H1 (cell line): ENCODE data around the gene EHD4. TPM values are rescaled to one million over a fixed set of nuclear protein-coding genes. Genes with fewer than 3 reads are reported as not detected.

ENCODE experiments used
- CTCF ChIA-PET: fragments of 300-600 bp; sonication (Branson Sonifier 250); formaldehyde crosslinking; loops from one replicate; lab custom pipeline; 2021; ENCODE audit not compliant: partially characterized antibody; lab: Charles Lee
- POLR2A ChIA-PET: fragments of 300-600 bp; sonication (Branson Sonifier 250); formaldehyde crosslinking; loops from one replicate; lab custom pipeline; 2021; ENCODE audit warnings: inconsistent platforms; ENCODE audit not compliant: partially characterized antibody; lab: Charles Lee
- DNase-seq, 2 experiments: peaks; one replicate each; pipeline versions ENCODE4 v3.0.0 to v3.0.0-alpha.2; 2010 to 2022; ENCODE audit warnings: low spot score in 2 of 2, low read depth in 1 of 2, mixed read lengths in 1 of 2
- FAIRE-seq: peaks from 2 replicates; lab custom pipeline; 2011; peaks lifted over from hg19 to GRCh38; lab: Jason Lieb, UNC
- H2AFZ ChIP-seq: 2 replicates; pipeline ENCODE4 v1.8.1; 2012; ENCODE audit warnings: low read length, inconsistent platforms
- H2AK5ac ChIP-seq: 2 replicates; pipeline ENCODE4 v1.6.1; 2013; ENCODE audit warnings: low read depth, low read length
- H2BK120ac ChIP-seq: replicated peaks from 2 replicates; pipeline ENCODE3; 2013; ENCODE audit warnings: low read depth, low read length, inconsistent platforms
- H2BK12ac ChIP-seq: 2 replicates; pipeline ENCODE4 v1.6.1; 2013; ENCODE audit warnings: low read depth, low read length
- H2BK15ac ChIP-seq: 2 replicates; pipeline ENCODE4 v1.6.1; 2013; ENCODE audit warnings: low read length
- H2BK20ac ChIP-seq: 2 replicates; pipeline ENCODE4 v1.6.1; 2013; ENCODE audit warnings: low read length
- H2BK5ac ChIP-seq: 2 replicates; pipeline ENCODE4 v1.6.1; 2013; ENCODE audit warnings: low read depth, low read length
- H3K14ac ChIP-seq: 2 replicates; pipeline ENCODE4 v1.6.1; 2013; ENCODE audit warnings: inconsistent platforms; ENCODE audit not compliant: insufficient read length
- H3K18ac ChIP-seq: 2 replicates; pipeline ENCODE4 v1.6.1; 2013; ENCODE audit warnings: low read length; ENCODE audit errors: extremely low read depth
- H3K23ac ChIP-seq: 2 replicates; pipeline ENCODE4 v1.6.1; 2013; ENCODE audit warnings: inconsistent platforms; ENCODE audit not compliant: insufficient read length
- H3K23me2 ChIP-seq: 2 replicates; pipeline ENCODE4 v1.6.1; 2013; ENCODE audit warnings: low read depth, low read length
- H3K27ac ChIP-seq: 2 replicates; pipeline ENCODE4 v1.6.1; 2011; ENCODE audit warnings: low read depth, low read length, inconsistent platforms
- H3K27me3 ChIP-seq, 4 experiments: replicated peaks in 1 of 4; 1 replicate in 1 of 4; 2 replicates in 3 of 4; pipeline versions ENCODE4 v1.6.1 to v1.8.1; 2011 to 2013; ENCODE audit warnings: low read length in 3 of 4, mild to moderate bottlenecking in 3 of 4, inconsistent platforms in 2 of 4, mixed read lengths in 2 of 4, moderate library complexity in 1 of 4; ENCODE audit not compliant: control insufficient read depth in 3 of 4, insufficient read depth in 3 of 4; ENCODE audit errors: extremely low read depth in 1 of 4
- H3K36me3 ChIP-seq, 4 experiments: 2 replicates each; pipeline versions ENCODE4 v1.6.1 to v1.8.1; 2011 to 2013; ENCODE audit warnings: mild to moderate bottlenecking in 4 of 4, low read length in 3 of 4, moderate library complexity in 2 of 4, control low read depth in 1 of 4, inconsistent platforms in 1 of 4; ENCODE audit not compliant: insufficient read depth in 4 of 4, control insufficient read depth in 2 of 4
- H3K4ac ChIP-seq: replicated peaks from 2 replicates; pipeline ENCODE3; 2013; ENCODE audit warnings: low read length, low read depth, mixed read lengths, inconsistent platforms; ENCODE audit not compliant: insufficient read length
- H3K4me1 ChIP-seq, 4 experiments: replicated peaks in 1 of 4; 1 replicate in 1 of 4; 2 replicates in 3 of 4; pipeline versions ENCODE4 v1.6.1 to v1.8.1; 2011 to 2013; ENCODE audit warnings: low read length in 3 of 4, inconsistent platforms in 2 of 4, mixed read lengths in 1 of 4; ENCODE audit not compliant: insufficient read depth in 4 of 4, control insufficient read depth in 3 of 4
- H3K4me2 ChIP-seq, 2 experiments: 2 replicates each; pipeline versions ENCODE4 v1.6.1 to v1.8.1; 2011 to 2013; ENCODE audit warnings: low read depth in 2 of 2, low read length in 2 of 2, control low read depth in 1 of 2, inconsistent platforms in 1 of 2, mild to moderate bottlenecking in 1 of 2; ENCODE audit not compliant: insufficient read depth in 1 of 2
- H3K4me3 ChIP-seq, 4 experiments: fragments of 200-600, 300-600 bp in 1 of 4; sonication (generic), shearing (Covaris generic), sonication (Bioruptor Twin) in 1 of 4; 2 replicates each; pipeline versions ENCODE4 v1.5.1 to v1.8.1; 2011 to 2016; ENCODE audit warnings: low read length in 4 of 4, low read depth in 3 of 4, control low read depth in 2 of 4, inconsistent platforms in 2 of 4, mild to moderate bottlenecking in 2 of 4, mixed read lengths in 1 of 4, moderate library complexity in 1 of 4; ENCODE audit not compliant: insufficient read depth in 2 of 4; ENCODE audit errors: extremely low read depth in 1 of 4
- H3K56ac ChIP-seq: replicated peaks from 2 replicates; pipeline ENCODE3; 2013; ENCODE audit warnings: low read depth, mild to moderate bottlenecking, mixed read lengths, low read length, inconsistent platforms; ENCODE audit not compliant: insufficient read length
- H3K79me1 ChIP-seq: 2 replicates; pipeline ENCODE4 v1.6.1; 2013; ENCODE audit warnings: low read depth, low read length, control low read depth
- H3K79me2 ChIP-seq, 2 experiments: 2 replicates each; pipeline versions ENCODE4 v1.6.1 to v1.8.1; 2012 to 2013; ENCODE audit warnings: low read length in 2 of 2, mild to moderate bottlenecking in 2 of 2, inconsistent platforms in 1 of 2; ENCODE audit not compliant: insufficient read depth in 2 of 2, control insufficient read depth in 1 of 2
- H3K9ac ChIP-seq, 4 experiments: replicated peaks in 1 of 4; 1 replicate in 1 of 4; 2 replicates in 3 of 4; pipeline versions ENCODE4 v1.6.1 to v1.8.1; 2011 to 2013; ENCODE audit warnings: low read depth in 3 of 4, low read length in 3 of 4, control low read depth in 2 of 4, mild to moderate bottlenecking in 2 of 4, moderate library complexity in 2 of 4, inconsistent platforms in 1 of 4; ENCODE audit errors: extremely low read depth in 1 of 4
- H3K9me3 ChIP-seq, 2 experiments: 2 replicates each; pipeline versions ENCODE4 v1.6.1 to v1.8.1; 2012 to 2013; ENCODE audit warnings: mild to moderate bottlenecking in 2 of 2, moderate library complexity in 2 of 2, control low read depth in 1 of 2, inconsistent platforms in 1 of 2, low read depth in 1 of 2, low read length in 1 of 2, mixed read lengths in 1 of 2; ENCODE audit not compliant: insufficient read depth in 2 of 2
- H4K20me1 ChIP-seq, 2 experiments: replicated peaks in 1 of 2; 2 replicates each; pipeline versions ENCODE3 to v1.8.1; 2011 to 2013; ENCODE audit warnings: inconsistent platforms in 2 of 2, low read length in 2 of 2, mild to moderate bottlenecking in 1 of 2; ENCODE audit not compliant: insufficient read depth in 2 of 2, control insufficient read depth in 1 of 2
- H4K5ac ChIP-seq: 2 replicates; pipeline ENCODE4 v1.6.1; 2013; ENCODE audit warnings: low read length, low read depth, mixed read lengths, inconsistent platforms; ENCODE audit not compliant: insufficient read length
- H4K8ac ChIP-seq: 2 replicates; pipeline ENCODE4 v1.8.0; 2013; ENCODE audit warnings: mild to moderate bottlenecking, moderate library complexity, low read length, inconsistent platforms; ENCODE audit not compliant: insufficient read depth; ENCODE audit errors: extremely low read depth
- H4K91ac ChIP-seq: replicated peaks from 2 replicates; pipeline ENCODE3; 2013; ENCODE audit warnings: low read length, mixed read lengths, inconsistent platforms; ENCODE audit not compliant: insufficient read length
- GABPA ChIP-seq: IDR thresholded peaks from 2 replicates; pipeline ENCODE4 v1.6.1; 2011; ENCODE audit warnings: mild to moderate bottlenecking, low read length, moderate library complexity, borderline replicate concordance; ENCODE audit not compliant: insufficient read depth
- KDM4A ChIP-seq: IDR thresholded peaks from one replicate; pipeline ENCODE4 v1.7.1; 2012; ENCODE audit warnings: low read depth, mild to moderate bottlenecking, moderate library complexity, low read length, inconsistent platforms; ENCODE audit not compliant: severe bottlenecking
- WGBS, 2 experiments: shearing (Covaris generic) in 1 of 2; methylation state at CpG; one replicate each; pipeline versions ENCODE4 v1.1.6 to v1.1.7; 2013 to 2015; ENCODE audit warnings: low lambda C conversion rate in 2 of 2, mixed read lengths in 2 of 2, inconsistent platforms in 1 of 2, low coverage in 1 of 2, missing lambda C conversion rate in 1 of 2; ENCODE audit not compliant: insufficient replicate concordance in 2 of 2, insufficient coverage in 1 of 2, insufficient read length in 1 of 2; ENCODE audit errors: extremely low coverage in 1 of 2, missing lambda C conversion rate in 1 of 2; 5-methylcytosine and 5-hydroxymethylcytosine counted together
- polyA plus RNA-seq, 7 experiments: library from polyadenylated mRNA; depleted of rRNA in 3 of 7; stranded (reverse) in 5 of 7; unstranded in 2 of 7; fragments of >200 nt in 5 of 7; fragments of 200-250 nt in 2 of 7; gene quantifications; 1 replicate in 5 of 7; 2 replicates in 1 of 7; 4 replicates in 1 of 7; pipeline versions ENCODE4 v1.2.1 to v1.2.3, GENCODE V29; 2011 to 2013; ENCODE audit warnings: missing spikeins in 2 of 7, mixed read lengths in 2 of 7
- total RNA-seq: library from RNA; stranded (reverse); fragmentation: NEBNext Ultra II Directional; extraction: Animal tissue kit (Norgen Biotek cat#: 25700); gene quantifications from 2 replicates; pipeline ENCODE4 v1.2.1, GENCODE V29; 2021

Gene EHD4
- total and polyA plus RNA-seq, 2 of the 8 experiments (the other 6 are each of a cell fraction or from before 2014, with no cell fraction given): 17.5 to 24.5 TPM

- 80% methylated on average over 2 of the region's 2 CpGs; no CpG with 5 or more reads in 1 of the 2 experiments for WGBS, 2 experiments
- peaks cover 2 to 7% (median 5%) of the 10 kb centered on the region in 4 experiments; a peak in 4 of 8 replicates for H3K36me3 ChIP-seq
- no peak overlapping the region for H3K4me2 ChIP-seq
- no peak overlapping the region for H2BK12ac ChIP-seq
- no peak overlapping the region for H4K5ac ChIP-seq
- H3K23me2 ChIP-seq: no peaks in the 10 kb centered on the region
- 0 out of 2 replicates have a peak overlapping the region, but pooled peaks have one; percentile 6 for H4K8ac ChIP-seq
- no peak overlapping the region; the same call in 1 of the 2 replicates for H2AK5ac ChIP-seq
- H2BK120ac ChIP-seq: no peak overlapping the region
- POLR2A ChIA-PET: interaction anchor here (1.1 to 1.5 kb wide), 2 partner anchors 13 to 23 kb away, joined by 3 read pairs; no protein-coding TSS in a partner anchor
- no peak overlapping the region for H3K56ac ChIP-seq
- CTCF ChIA-PET: interaction anchor here (0.6 kb wide), 1 partner anchor 124 kb away, joined by 3 read pairs; no protein-coding TSS in a partner anchor
- 0 out of 2 replicates have a peak overlapping the region, but pooled peaks have one; percentile 52 for H2BK20ac ChIP-seq
- no peak overlapping the region for H3K14ac ChIP-seq
- H3K79me1 ChIP-seq: peaks cover 2% of the 10 kb centered on the region
- no peak overlapping the region for H3K4me3 ChIP-seq
- peaks cover 1 to 10% of the 10 kb centered on the region in 2 experiments for H4K20me1 ChIP-seq
- peaks cover 0 to 3% (median under 1%) of the 10 kb centered on the region in 4 experiments; a peak in 3 of 7 replicates for H3K4me1 ChIP-seq
- no peak overlapping the region for H4K91ac ChIP-seq
- no peaks in the 10 kb centered on the region for H3K9me3 ChIP-seq
- H3K4ac ChIP-seq: no peak overlapping the region
- no peak overlapping the region for H3K23ac ChIP-seq
- TF ChIP-seq KDM4A (no peak), GABPA (no peak)
- H2BK15ac ChIP-seq: no peak overlapping the region
- H2BK5ac ChIP-seq: 0 out of 2 replicates have a peak overlapping the region, but pooled peaks have one; percentile 45
- no peak overlapping the region for H2AFZ ChIP-seq
- peak overlapping the region; percentile 40; the same call in 1 of the 2 replicates for H3K18ac ChIP-seq
- H3K9ac ChIP-seq: no peak overlapping the region
- peaks cover 0 to 4% of the 10 kb centered on the region in 2 experiments; a peak in 1 of 4 replicates for H3K79me2 ChIP-seq
- FAIRE-seq (no peak), DNase-seq (no peak)
- H3K27me3 ChIP-seq: no peaks in the 10 kb centered on the region
- H3K27ac ChIP-seq: no peak overlapping the region
Measured at GRCh38 chr15:41946970-41947369, 25.4 kb downstream of the EHD4 start.
